Loucy (cell line): ENCODE data around the gene UBE3C.

Source experiments
- EZH2phosphoT487 ChIP-seq: fragments of 200-600 bp; IDR thresholded peaks from 2 replicates; pipeline ENCODE4 v1.6.1; 2018; ENCODE audit warnings: antibody characterized with exemption, mild to moderate bottlenecking, moderate library complexity, borderline replicate concordance
- TF ChIP-seq, protein P1 (sequence below): fragments of 200-600 bp; sonication (generic); conservative IDR thresholded peaks from 2 replicates; pipeline ENCODE4 v1.5.1; 2014; ENCODE audit warnings: mild to moderate bottlenecking, antibody characterized with exemption, low read length

- TF ChIP-seq, protein P1, sequence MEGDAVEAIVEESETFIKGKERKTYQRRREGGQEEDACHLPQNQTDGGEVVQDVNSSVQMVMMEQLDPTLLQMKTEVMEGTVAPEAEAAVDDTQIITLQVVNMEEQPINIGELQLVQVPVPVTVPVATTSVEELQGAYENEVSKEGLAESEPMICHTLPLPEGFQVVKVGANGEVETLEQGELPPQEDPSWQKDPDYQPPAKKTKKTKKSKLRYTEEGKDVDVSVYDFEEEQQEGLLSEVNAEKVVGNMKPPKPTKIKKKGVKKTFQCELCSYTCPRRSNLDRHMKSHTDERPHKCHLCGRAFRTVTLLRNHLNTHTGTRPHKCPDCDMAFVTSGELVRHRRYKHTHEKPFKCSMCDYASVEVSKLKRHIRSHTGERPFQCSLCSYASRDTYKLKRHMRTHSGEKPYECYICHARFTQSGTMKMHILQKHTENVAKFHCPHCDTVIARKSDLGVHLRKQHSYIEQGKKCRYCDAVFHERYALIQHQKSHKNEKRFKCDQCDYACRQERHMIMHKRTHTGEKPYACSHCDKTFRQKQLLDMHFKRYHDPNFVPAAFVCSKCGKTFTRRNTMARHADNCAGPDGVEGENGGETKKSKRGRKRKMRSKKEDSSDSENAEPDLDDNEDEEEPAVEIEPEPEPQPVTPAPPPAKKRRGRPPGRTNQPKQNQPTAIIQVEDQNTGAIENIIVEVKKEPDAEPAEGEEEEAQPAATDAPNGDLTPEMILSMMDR = no peak
- TF ChIP-seq EZH2phosphoT487 = no peak
Observed at GRCh38 chr7:157284229-157285014, 145.7 kb downstream of the UBE3C start.
